GM12878 (cell line): ENCODE measurements around the gene CTNNBIP1. TPM values are rescaled to one million over a fixed set of nuclear protein-coding genes. Genes with fewer than 3 reads are reported as not detected.

Experiments used
- CHD2 ChIP-seq: IDR thresholded peaks from 2 replicates; pipeline ENCODE4 v1.6.1; 2011; ENCODE audit warnings: low read depth, low read length, improper control_type of control experiment, borderline replicate concordance
- HDAC6 ChIP-seq: fragments of 200-600 bp; sonication (generic); IDR thresholded peaks from one replicate; pipeline ENCODE4 v1.8.0; 2017; ENCODE audit warnings: antibody characterized with exemption; ENCODE audit not compliant: unreplicated experiment
- NFYA ChIP-seq: IDR thresholded peaks from 2 replicates; pipeline ENCODE4 v1.6.1; 2011; ENCODE audit warnings: low read depth, mild to moderate bottlenecking, low read length, improper control_type of control experiment, borderline replicate concordance
- SREBF2 ChIP-seq: IDR thresholded peaks from 2 replicates; pipeline ENCODE4 v1.6.1; 2012; ENCODE audit warnings: mild to moderate bottlenecking, low read length
- SUZ12 ChIP-seq: fragments of 200-600 bp; sonication (generic); IDR thresholded peaks from one replicate; pipeline ENCODE4 v1.6.1; 2018; ENCODE audit warnings: antibody characterized with exemption, mild to moderate bottlenecking; ENCODE audit not compliant: unreplicated experiment
- TBL1XR1 ChIP-seq: IDR thresholded peaks from 2 replicates; pipeline ENCODE4 v1.6.1; 2012; ENCODE audit warnings: low read depth, low read length, improper control_type of control experiment
- polyA plus RNA-seq, 11 experiments: library from polyadenylated mRNA; depleted of rRNA in 4 of 11; unstranded in 6 of 11; stranded (reverse) in 5 of 11; fragments of >200 nt; fragmentation: Nextera tagmentation in 4 of 11; fragmentation: Illumina TruSeq in 1 of 11; extraction: Ambion mirVana in 4 of 11; extraction: Trizol in 1 of 11; gene quantifications; 1 replicate in 1 of 11; 2 replicates in 10 of 11; pipeline versions ENCODE4 v1.2.1 to v1.2.3, GENCODE V29; 2011 to 2016; ENCODE audit warnings: inconsistent platforms in 2 of 11, missing spikeins in 2 of 11, low read depth in 1 of 11
- total RNA-seq, 4 experiments: library from RNA; depleted of rRNA in 3 of 4; stranded (reverse); fragments of >200 nt in 3 of 4; fragmentation: Illumina TruSeq in 1 of 4; extraction: Trizol in 1 of 4; gene quantifications; 2 replicates each; pipeline versions ENCODE4 v1.2.1 to v1.2.3, GENCODE V29; 2013 to 2021
- TF ChIP-seq, protein P1 (sequence below): fragments of 450-650 bp; IDR thresholded peaks from 2 replicates; pipeline ENCODE4 v1.6.1; 2017; ENCODE audit warnings: antibody characterized with exemption, mild to moderate bottlenecking, moderate library complexity
- TF ChIP-seq, protein P2 (sequence below): fragments of 450-650 bp; IDR thresholded peaks from 2 replicates; pipeline ENCODE4 v1.6.1; 2017; ENCODE audit warnings: mild to moderate bottlenecking
- TF ChIP-seq, protein P3 (sequence below): IDR thresholded peaks from 2 replicates; pipeline ENCODE4 v1.6.1; 2012; ENCODE audit warnings: mild to moderate bottlenecking, low read depth, low read length
- TF ChIP-seq, protein P4 (sequence below): fragments of 450-650 bp; IDR thresholded peaks from 2 replicates; pipeline ENCODE4 v1.6.1; 2018; ENCODE audit warnings: borderline replicate concordance, mild to moderate bottlenecking; ENCODE audit not compliant: partially characterized antibody
- TF ChIP-seq, protein P5 (sequence below): fragments of 450-650 bp; IDR thresholded peaks from 2 replicates; pipeline ENCODE4 v1.6.1; 2017; ENCODE audit warnings: low read depth, mild to moderate bottlenecking, moderate library complexity
- TF ChIP-seq, protein P6 (sequence below): IDR thresholded peaks from 2 replicates; pipeline ENCODE4 v1.6.1; 2011; ENCODE audit warnings: low read depth, low read length, improper control_type of control experiment, borderline replicate concordance

Gene CTNNBIP1
- total and polyA plus RNA-seq, 10 of the 15 experiments (the other 5 are each of a cell fraction or from before 2014, with no cell fraction given) = 0.42 to 31.8 (median 10.8) TPM

DNA sequence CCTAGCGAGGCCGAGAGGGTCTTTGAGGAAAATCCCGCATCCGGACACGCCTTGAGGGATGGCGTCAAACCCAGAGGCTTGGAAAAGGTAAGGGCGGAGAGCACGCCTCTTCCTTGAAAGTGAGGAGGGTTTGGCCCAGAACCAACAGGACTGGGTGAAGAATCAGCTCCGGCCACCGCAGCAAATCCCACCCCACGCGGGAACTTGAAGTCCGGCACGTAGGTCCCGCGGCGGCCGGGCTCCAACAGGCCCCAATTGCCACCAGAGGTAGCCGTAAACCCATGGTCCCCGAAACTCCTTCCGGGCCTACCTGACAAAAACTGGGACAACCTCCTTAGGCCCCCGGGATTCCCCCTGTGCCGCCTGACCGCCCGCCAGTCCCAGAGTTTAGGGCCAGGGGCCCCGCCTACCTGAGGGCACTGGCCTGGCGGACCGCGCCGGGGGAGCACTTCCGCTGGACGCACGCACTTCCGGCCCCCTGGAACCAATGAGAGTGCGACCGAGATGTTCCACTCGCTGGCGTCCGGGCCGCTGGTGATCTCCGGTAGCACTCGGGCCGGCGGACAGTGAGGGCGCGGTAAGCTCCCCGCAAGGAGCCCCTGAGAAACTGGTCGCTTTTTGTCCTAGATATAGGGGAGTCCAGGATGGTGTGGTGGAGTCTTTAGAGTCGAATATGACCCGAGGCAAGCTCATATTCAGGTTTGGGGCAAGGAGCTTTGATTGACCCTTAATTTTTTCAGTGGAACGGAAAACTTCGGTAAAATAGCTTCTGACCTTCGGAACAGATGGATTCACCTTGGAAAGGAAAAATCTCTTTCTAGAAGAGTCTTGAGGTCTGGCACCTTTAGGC, 33.1 kb upstream of the CTNNBIP1 start, which contains the start of the genes LZIC and NMNAT1 (continued):
- TF ChIP-seq HDAC6 = no peak
- TF ChIP-seq, protein P1, sequence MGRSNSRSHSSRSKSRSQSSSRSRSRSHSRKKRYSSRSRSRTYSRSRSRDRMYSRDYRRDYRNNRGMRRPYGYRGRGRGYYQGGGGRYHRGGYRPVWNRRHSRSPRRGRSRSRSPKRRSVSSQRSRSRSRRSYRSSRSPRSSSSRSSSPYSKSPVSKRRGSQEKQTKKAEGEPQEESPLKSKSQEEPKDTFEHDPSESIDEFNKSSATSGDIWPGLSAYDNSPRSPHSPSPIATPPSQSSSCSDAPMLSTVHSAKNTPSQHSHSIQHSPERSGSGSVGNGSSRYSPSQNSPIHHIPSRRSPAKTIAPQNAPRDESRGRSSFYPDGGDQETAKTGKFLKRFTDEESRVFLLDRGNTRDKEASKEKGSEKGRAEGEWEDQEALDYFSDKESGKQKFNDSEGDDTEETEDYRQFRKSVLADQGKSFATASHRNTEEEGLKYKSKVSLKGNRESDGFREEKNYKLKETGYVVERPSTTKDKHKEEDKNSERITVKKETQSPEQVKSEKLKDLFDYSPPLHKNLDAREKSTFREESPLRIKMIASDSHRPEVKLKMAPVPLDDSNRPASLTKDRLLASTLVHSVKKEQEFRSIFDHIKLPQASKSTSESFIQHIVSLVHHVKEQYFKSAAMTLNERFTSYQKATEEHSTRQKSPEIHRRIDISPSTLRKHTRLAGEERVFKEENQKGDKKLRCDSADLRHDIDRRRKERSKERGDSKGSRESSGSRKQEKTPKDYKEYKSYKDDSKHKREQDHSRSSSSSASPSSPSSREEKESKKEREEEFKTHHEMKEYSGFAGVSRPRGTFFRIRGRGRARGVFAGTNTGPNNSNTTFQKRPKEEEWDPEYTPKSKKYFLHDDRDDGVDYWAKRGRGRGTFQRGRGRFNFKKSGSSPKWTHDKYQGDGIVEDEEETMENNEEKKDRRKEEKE = no peak
- no peak for TF ChIP-seq SUZ12
- TF ChIP-seq, protein P2, sequence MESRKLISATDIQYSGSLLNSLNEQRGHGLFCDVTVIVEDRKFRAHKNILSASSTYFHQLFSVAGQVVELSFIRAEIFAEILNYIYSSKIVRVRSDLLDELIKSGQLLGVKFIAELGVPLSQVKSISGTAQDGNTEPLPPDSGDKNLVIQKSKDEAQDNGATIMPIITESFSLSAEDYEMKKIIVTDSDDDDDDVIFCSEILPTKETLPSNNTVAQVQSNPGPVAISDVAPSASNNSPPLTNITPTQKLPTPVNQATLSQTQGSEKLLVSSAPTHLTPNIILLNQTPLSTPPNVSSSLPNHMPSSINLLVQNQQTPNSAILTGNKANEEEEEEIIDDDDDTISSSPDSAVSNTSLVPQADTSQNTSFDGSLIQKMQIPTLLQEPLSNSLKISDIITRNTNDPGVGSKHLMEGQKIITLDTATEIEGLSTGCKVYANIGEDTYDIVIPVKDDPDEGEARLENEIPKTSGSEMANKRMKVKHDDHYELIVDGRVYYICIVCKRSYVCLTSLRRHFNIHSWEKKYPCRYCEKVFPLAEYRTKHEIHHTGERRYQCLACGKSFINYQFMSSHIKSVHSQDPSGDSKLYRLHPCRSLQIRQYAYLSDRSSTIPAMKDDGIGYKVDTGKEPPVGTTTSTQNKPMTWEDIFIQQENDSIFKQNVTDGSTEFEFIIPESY = no peak
- no peak for TF ChIP-seq TBL1XR1
- TF ChIP-seq, protein P3, sequence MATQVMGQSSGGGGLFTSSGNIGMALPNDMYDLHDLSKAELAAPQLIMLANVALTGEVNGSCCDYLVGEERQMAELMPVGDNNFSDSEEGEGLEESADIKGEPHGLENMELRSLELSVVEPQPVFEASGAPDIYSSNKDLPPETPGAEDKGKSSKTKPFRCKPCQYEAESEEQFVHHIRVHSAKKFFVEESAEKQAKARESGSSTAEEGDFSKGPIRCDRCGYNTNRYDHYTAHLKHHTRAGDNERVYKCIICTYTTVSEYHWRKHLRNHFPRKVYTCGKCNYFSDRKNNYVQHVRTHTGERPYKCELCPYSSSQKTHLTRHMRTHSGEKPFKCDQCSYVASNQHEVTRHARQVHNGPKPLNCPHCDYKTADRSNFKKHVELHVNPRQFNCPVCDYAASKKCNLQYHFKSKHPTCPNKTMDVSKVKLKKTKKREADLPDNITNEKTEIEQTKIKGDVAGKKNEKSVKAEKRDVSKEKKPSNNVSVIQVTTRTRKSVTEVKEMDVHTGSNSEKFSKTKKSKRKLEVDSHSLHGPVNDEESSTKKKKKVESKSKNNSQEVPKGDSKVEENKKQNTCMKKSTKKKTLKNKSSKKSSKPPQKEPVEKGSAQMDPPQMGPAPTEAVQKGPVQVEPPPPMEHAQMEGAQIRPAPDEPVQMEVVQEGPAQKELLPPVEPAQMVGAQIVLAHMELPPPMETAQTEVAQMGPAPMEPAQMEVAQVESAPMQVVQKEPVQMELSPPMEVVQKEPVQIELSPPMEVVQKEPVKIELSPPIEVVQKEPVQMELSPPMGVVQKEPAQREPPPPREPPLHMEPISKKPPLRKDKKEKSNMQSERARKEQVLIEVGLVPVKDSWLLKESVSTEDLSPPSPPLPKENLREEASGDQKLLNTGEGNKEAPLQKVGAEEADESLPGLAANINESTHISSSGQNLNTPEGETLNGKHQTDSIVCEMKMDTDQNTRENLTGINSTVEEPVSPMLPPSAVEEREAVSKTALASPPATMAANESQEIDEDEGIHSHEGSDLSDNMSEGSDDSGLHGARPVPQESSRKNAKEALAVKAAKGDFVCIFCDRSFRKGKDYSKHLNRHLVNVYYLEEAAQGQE = no peak
- TF ChIP-seq, protein P4, sequence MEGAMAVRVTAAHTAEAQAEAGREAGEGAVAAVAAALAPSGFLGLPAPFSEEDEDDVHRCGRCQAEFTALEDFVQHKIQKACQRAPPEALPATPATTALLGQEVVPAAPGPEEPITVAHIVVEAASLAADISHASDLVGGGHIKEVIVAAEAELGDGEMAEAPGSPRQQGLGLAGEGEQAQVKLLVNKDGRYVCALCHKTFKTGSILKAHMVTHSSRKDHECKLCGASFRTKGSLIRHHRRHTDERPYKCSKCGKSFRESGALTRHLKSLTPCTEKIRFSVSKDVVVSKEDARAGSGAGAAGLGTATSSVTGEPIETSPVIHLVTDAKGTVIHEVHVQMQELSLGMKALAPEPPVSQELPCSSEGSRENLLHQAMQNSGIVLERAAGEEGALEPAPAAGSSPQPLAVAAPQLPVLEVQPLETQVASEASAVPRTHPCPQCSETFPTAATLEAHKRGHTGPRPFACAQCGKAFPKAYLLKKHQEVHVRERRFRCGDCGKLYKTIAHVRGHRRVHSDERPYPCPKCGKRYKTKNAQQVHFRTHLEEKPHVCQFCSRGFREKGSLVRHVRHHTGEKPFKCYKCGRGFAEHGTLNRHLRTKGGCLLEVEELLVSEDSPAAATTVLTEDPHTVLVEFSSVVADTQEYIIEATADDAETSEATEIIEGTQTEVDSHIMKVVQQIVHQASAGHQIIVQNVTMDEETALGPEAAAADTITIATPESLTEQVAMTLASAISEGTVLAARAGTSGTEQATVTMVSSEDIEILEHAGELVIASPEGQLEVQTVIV = peak; percentile 60
- peak; percentile 60; the same call in 1 of the 2 replicates for TF ChIP-seq SREBF2
- TF ChIP-seq, protein P5, sequence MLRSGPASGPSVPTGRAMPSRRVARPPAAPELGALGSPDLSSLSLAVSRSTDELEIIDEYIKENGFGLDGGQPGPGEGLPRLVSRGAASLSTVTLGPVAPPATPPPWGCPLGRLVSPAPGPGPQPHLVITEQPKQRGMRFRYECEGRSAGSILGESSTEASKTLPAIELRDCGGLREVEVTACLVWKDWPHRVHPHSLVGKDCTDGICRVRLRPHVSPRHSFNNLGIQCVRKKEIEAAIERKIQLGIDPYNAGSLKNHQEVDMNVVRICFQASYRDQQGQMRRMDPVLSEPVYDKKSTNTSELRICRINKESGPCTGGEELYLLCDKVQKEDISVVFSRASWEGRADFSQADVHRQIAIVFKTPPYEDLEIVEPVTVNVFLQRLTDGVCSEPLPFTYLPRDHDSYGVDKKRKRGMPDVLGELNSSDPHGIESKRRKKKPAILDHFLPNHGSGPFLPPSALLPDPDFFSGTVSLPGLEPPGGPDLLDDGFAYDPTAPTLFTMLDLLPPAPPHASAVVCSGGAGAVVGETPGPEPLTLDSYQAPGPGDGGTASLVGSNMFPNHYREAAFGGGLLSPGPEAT = peak; percentile 98
- TF ChIP-seq, protein P6, sequence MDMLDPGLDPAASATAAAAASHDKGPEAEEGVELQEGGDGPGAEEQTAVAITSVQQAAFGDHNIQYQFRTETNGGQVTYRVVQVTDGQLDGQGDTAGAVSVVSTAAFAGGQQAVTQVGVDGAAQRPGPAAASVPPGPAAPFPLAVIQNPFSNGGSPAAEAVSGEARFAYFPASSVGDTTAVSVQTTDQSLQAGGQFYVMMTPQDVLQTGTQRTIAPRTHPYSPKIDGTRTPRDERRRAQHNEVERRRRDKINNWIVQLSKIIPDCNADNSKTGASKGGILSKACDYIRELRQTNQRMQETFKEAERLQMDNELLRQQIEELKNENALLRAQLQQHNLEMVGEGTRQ = no peak
- TF ChIP-seq CHD2 = peak; percentile 87
- TF ChIP-seq NFYA = no peak
